Measurements from ENCODE around the gene PRKAB1. TPM values are rescaled to one million over a fixed set of nuclear protein-coding genes. Genes with fewer than 3 reads are reported as not detected.

The PRKAB1 gene
- total and polyA plus RNA-seq, 2 donors: 16.1 to 37.9 TPM

DNA sequence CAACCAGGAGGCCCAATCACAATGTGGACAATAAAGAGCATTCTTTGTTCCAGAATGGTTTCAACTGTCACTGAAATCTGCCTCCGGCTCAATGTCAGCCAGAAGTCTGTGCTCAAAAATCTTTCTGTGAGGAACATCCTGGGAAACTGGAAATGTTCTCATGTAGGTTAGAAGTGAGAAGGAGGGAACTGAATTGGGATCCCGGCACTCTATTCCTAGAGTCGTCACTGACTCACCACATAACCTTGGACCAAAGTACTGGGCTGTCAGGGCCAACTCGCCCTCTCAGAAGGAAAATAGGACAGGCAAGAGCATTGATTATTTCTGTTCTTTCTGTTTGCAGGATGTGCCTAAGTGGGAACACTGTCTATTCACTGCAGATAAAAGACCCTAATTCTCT, 57.6 kb downstream of the PRKAB1 start:
- Histone ChIP-seq H3K27ac (ENCODE audit: low read depth in 1 of 2, low read length in 1 of 2) (no peak overlapping the region), H3K36me3 (ENCODE audit: control insufficient read depth in 2 of 2, insufficient read depth in 2 of 2, low read length in 1 of 2) (peaks cover 18 to 29% of the 10 kb centered on the region in 2 donors), H3K27me3 (ENCODE audit: control insufficient read depth in 2 of 2, insufficient read depth in 1 of 2, low read length in 1 of 2) (no peaks in the 10 kb centered on the region), H3K4me1 (ENCODE audit: control insufficient read depth in 2 of 2, insufficient read depth in 2 of 2, low read length in 2 of 2) (no peaks in the 10 kb centered on the region), H3K4me3 (ENCODE audit: low read length in 2 of 2) (no peak overlapping the region), H3K9me3 (ENCODE audit: control insufficient read depth in 2 of 2, insufficient read depth in 1 of 2, low read length in 1 of 2) (no peaks in the 10 kb centered on the region)
- 98% methylated on average over 4 of the region's 4 CpGs for WGBS
- DNase-seq (ENCODE audit: low read depth in 6 of 9, low spot score in 9 of 9): no peak

GRCh38 chr12:119727600-119728443, 59.9 kb downstream of the PRKAB1 start:
- no peak for DNase-seq (ENCODE audit: low read depth in 6 of 9, low spot score in 9 of 9)
- WGBS: 96% methylated on average over 3 of the region's 3 CpGs
- H3K4me3 ChIP-seq (ENCODE audit: low read length in 2 of 2): no peak overlapping the region
- H3K9me3 ChIP-seq (ENCODE audit: control insufficient read depth in 2 of 2, insufficient read depth in 1 of 2, low read length in 1 of 2): no peaks in the 10 kb centered on the region
- H3K36me3 ChIP-seq (ENCODE audit: control insufficient read depth in 2 of 2, insufficient read depth in 2 of 2, low read length in 1 of 2): peaks cover 12 to 29% of the 10 kb centered on the region in 2 donors
- no peaks in the 10 kb centered on the region for H3K27me3 ChIP-seq (ENCODE audit: control insufficient read depth in 2 of 2, insufficient read depth in 1 of 2, low read length in 1 of 2)
- H3K4me1 ChIP-seq (ENCODE audit: control insufficient read depth in 2 of 2, insufficient read depth in 2 of 2, low read length in 2 of 2): no peaks in the 10 kb centered on the region
- no peak overlapping the region for H3K27ac ChIP-seq (ENCODE audit: low read depth in 1 of 2, low read length in 1 of 2)

GRCh38 chr12:119728444-119728745, 60.5 kb downstream of the PRKAB1 start:
- Histone ChIP-seq H3K27me3 (ENCODE audit: control insufficient read depth in 2 of 2, insufficient read depth in 1 of 2, low read length in 1 of 2) (no peaks in the 10 kb centered on the region), H3K4me3 (ENCODE audit: low read length in 2 of 2) (no peak overlapping the region), H3K4me1 (ENCODE audit: control insufficient read depth in 2 of 2, insufficient read depth in 2 of 2, low read length in 2 of 2) (no peaks in the 10 kb centered on the region), H3K9me3 (ENCODE audit: control insufficient read depth in 2 of 2, insufficient read depth in 1 of 2, low read length in 1 of 2) (no peaks in the 10 kb centered on the region), H3K36me3 (ENCODE audit: control insufficient read depth in 2 of 2, insufficient read depth in 2 of 2, low read length in 1 of 2) (peaks cover 12 to 32% of the 10 kb centered on the region in 2 donors), H3K27ac (ENCODE audit: low read depth in 1 of 2, low read length in 1 of 2) (no peak overlapping the region)
- WGBS: 94% methylated on average over 6 of the region's 6 CpGs
- DNase-seq (ENCODE audit: low read depth in 6 of 9, low spot score in 9 of 9): peak in 1 of 9 donors; percentile 6

- no peak overlapping the region for H3K27ac ChIP-seq (ENCODE audit: low read depth in 1 of 2, low read length in 1 of 2)
- DNase-seq (ENCODE audit: low read depth in 6 of 9, low spot score in 9 of 9): no peak
- 98% methylated on average over 8 of the region's 8 CpGs for WGBS
- no peaks in the 10 kb centered on the region for H3K9me3 ChIP-seq (ENCODE audit: control insufficient read depth in 2 of 2, insufficient read depth in 1 of 2, low read length in 1 of 2)
- no peaks in the 10 kb centered on the region for H3K4me1 ChIP-seq (ENCODE audit: control insufficient read depth in 2 of 2, insufficient read depth in 2 of 2, low read length in 2 of 2)
- H3K4me3 ChIP-seq (ENCODE audit: low read length in 2 of 2): no peak overlapping the region
- peaks cover 27 to 47% of the 10 kb centered on the region in 2 donors for H3K36me3 ChIP-seq (ENCODE audit: control insufficient read depth in 2 of 2, insufficient read depth in 2 of 2, low read length in 1 of 2)
- no peaks in the 10 kb centered on the region for H3K27me3 ChIP-seq (ENCODE audit: control insufficient read depth in 2 of 2, insufficient read depth in 1 of 2, low read length in 1 of 2)
Measured at GRCh38 chr12:119729871-119730270, 61.9 kb downstream of the PRKAB1 start.

DNA sequence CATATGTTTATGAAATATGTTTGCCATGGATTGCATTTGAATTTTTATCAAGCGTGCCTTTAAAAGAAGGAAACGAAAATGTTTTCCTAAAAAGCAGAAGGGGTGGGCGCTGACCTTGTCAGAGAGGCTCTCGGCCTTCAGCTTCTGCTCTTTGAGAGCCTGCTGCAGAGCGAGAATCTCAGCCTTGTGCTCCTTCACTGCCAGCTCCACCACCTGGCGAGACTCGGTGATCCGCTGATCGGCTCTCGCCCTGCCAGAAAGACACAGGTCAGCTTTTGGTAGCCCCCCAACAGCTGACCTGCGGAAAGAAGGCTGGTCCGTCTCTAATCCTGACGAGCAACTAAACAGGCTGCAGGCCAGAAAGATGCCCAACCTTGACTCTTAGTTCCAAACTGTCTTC, 62.4 kb downstream of the PRKAB1 start:
- Histone ChIP-seq H3K27ac (ENCODE audit: low read depth in 1 of 2, low read length in 1 of 2) (no peak overlapping the region), H3K27me3 (ENCODE audit: control insufficient read depth in 2 of 2, insufficient read depth in 1 of 2, low read length in 1 of 2) (no peaks in the 10 kb centered on the region), H3K4me1 (ENCODE audit: control insufficient read depth in 2 of 2, insufficient read depth in 2 of 2, low read length in 2 of 2) (no peaks in the 10 kb centered on the region), H3K4me3 (ENCODE audit: low read length in 2 of 2) (no peak overlapping the region), H3K9me3 (ENCODE audit: control insufficient read depth in 2 of 2, insufficient read depth in 1 of 2, low read length in 1 of 2) (no peaks in the 10 kb centered on the region), H3K36me3 (ENCODE audit: control insufficient read depth in 2 of 2, insufficient read depth in 2 of 2, low read length in 1 of 2) (peaks cover 32 to 52% of the 10 kb centered on the region in 2 donors)
- WGBS: 97% methylated on average over 13 of the region's 13 CpGs
- no peak for DNase-seq (ENCODE audit: low read depth in 6 of 9, low spot score in 9 of 9)

Other genes starting within 250 kb of the PRKAB1 start
- gene TMEM233, start 74.4 kb upstream of the PRKAB1 start, total RNA-seq: 1.1 TPM
- gene TMEM233, start 74.4 kb upstream of the PRKAB1 start, polyA plus RNA-seq: 1.7 TPM
- 9.1 TPM for gene CIT, start 209.2 kb downstream of the PRKAB1 start, total RNA-seq
- 2.6 TPM for gene CIT, start 209.2 kb downstream of the PRKAB1 start, polyA plus RNA-seq

Data from thymus (tissue), 11 donors.